Measurements from ENCODE around the gene INPP5A. TPM values are rescaled to one million over a fixed set of nuclear protein-coding genes. Genes with fewer than 3 reads are reported as not detected.

Gene INPP5A
- total and polyA plus RNA-seq, 2 of the 13 experiments (the other 11 are each of a cell fraction or from before 2014, with no cell fraction given): 17.5 to 37.9 TPM

DNA sequence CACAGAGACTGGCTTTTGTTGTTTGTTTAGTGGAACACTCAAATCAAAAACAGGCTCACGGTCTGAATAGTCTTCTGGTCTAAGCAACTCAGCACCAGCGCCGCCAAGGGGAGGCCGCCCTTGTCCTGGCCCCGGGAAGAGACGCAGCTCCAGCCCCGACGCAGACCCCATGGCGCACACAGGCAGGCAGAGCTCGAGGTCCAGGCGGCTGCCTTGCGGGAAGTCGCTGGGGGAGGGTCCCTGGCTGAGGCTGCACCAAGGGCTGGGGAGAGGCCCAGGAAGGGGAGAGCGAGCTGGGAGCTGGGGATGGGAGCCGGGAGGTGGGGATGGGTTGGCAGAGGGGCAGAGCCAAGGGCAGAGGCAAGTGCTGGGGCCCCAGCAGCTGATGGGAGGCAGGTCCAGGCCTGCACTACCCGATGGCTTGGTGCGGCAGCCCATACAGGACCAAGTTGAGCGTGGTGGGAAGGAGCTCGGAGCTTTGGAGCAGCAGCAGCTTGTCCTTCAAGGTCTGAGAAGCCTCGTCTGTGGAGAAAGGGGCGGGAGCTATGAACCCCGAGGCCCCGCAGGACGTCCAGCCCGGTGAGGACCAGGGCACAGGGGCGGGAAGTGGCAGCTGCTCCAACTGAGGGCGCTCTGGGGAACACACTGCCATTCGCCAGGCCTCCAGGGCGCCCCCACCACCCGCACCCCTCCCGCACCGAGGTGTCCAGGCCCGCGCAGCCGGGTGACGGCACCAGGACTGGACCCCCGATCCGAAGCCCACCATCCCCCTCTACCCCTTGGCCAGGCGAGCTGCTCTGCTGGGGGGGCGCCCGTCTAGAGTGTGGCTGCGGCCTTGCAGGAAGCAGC lies 271.0 kb downstream of the INPP5A start:
- Histone ChIP-seq H3K9me3 (ENCODE audit: low read length) (no peaks in the 10 kb centered on the region), H3K4me2 (ENCODE audit: low read depth, low read length) (no peak overlapping the region), H3K4me3 (replicated peaks in 1 of 3; ENCODE audit: insufficient read depth in 1 of 3, low read depth in 2 of 3, low read length in 3 of 3) (no peak overlapping the region), H3K79me2 (ENCODE audit: insufficient read depth, low read length) (no peaks in the 10 kb centered on the region), H4K20me1 (ENCODE audit: insufficient read depth, low read length) (no peaks in the 10 kb centered on the region), H2AFZ (ENCODE audit: low read length) (no peak overlapping the region), H3K27ac (ENCODE audit: extremely low read length, insufficient read depth, low read length) (no peak overlapping the region), H3K9ac (ENCODE audit: insufficient read depth, low read depth, low read length) (no peak overlapping the region), H3K36me3 (replicated peaks in 1 of 2; ENCODE audit: control insufficient read depth in 1 of 2, insufficient read depth in 2 of 2, low read length in 2 of 2) (no peaks in the 10 kb centered on the region), H3K4me1 (ENCODE audit: insufficient read depth, low read length) (no peaks in the 10 kb centered on the region), H3K27me3 (ENCODE audit: control insufficient read depth in 1 of 2, insufficient read depth in 2 of 2, low read length in 2 of 2) (peaks cover 8 to 51% of the 10 kb centered on the region in 2 experiments; a peak in 4 of 5 replicates)
- CTCF ChIA-PET (ENCODE audit: low intra/inter-chr PET ratio, low total read pairs): no interaction called here
- ATAC-seq (no peak), DNase-seq (ENCODE audit: low spot score) (no peak), FAIRE-seq (no peak)
- BruUV-seq (replicated peaks): no TSS peak
- in situ Hi-C loops (cut with HindIII; ENCODE audit: extremely low pct_ligation_motif_present, low pct_unique_long_range_greater_than_20kb) (no loop called here), intact Hi-C loops (cut with micrococcal nuclease; ENCODE audit: unreplicated experiment) (no loop called here)
- POLR2A ChIA-PET: no interaction called here
- 64% methylated on average over 17 of the region's 42 CpGs for WGBS (ENCODE audit: low lambda C conversion rate)
- TF ChIP-seq FLYWCH1 (CRISPR knock-in tag; IDR thresholded peaks at IDR 0.05) (no peak), FIP1L1 (IDR thresholded peaks at IDR 0.05; ENCODE audit: borderline replicate concordance, insufficient read depth, low read depth, low read length) (no peak)

DNA sequence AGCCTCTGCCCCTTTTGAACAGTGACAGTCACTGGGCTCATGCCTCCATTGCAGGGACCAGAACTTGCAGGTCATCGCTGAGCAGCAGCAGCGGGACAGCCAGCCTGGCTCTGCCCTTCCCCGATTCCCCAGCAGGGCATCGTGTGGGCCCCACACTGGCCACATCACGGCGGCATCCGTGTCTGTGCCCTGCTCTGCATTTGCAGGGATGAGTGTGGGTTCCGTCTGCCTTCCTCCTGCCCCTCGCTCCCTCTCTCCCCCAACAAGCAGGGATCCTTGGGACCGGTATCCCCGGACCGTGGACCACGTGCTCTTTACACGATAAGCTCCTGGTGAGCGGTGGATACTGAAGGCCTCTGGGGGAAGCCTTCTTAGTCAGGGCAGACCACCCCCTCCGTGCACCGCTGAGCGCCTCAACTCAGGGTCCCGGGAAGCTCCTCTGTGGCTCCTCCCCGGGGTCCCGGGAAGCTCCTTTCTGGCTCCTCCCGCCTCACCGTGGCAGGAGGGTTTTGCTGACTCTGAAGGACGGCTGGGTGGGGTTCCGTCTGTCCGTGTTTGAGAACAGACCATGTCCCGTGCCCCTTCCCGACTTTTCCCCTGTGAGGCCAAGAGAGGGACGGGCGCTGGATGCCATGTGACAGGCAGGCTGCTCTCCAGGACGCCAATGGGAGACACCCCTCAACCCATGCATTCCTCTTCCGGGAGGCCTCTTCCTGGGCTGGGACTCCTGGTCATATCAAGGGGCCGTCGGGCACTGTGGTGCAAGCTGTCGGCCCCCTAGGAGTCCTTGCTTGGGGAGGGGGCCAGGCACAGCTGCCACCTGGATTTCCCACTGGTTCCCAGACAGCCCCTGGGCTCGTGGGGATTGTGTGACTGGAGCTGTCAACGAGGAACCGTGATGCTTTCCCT lies 271.9 kb downstream of the INPP5A start:
- Histone ChIP-seq H3K27me3 (ENCODE audit: control insufficient read depth in 1 of 2, insufficient read depth in 2 of 2, low read length in 2 of 2) (peaks cover 8 to 55% of the 10 kb centered on the region in 2 experiments; a peak in 4 of 5 replicates), H3K9ac (ENCODE audit: insufficient read depth, low read depth, low read length) (no peak overlapping the region), H4K20me1 (ENCODE audit: insufficient read depth, low read length) (no peaks in the 10 kb centered on the region), H3K4me1 (ENCODE audit: insufficient read depth, low read length) (no peaks in the 10 kb centered on the region), H3K36me3 (replicated peaks in 1 of 2; ENCODE audit: control insufficient read depth in 1 of 2, insufficient read depth in 2 of 2, low read length in 2 of 2) (no peaks in the 10 kb centered on the region), H3K9me3 (ENCODE audit: low read length) (no peaks in the 10 kb centered on the region), H3K4me2 (ENCODE audit: low read depth, low read length) (no peak overlapping the region), H3K79me2 (ENCODE audit: insufficient read depth, low read length) (no peaks in the 10 kb centered on the region), H3K4me3 (replicated peaks in 1 of 3; ENCODE audit: insufficient read depth in 1 of 3, low read depth in 2 of 3, low read length in 3 of 3) (no peak overlapping the region), H2AFZ (ENCODE audit: low read length) (no peak overlapping the region), H3K27ac (ENCODE audit: extremely low read length, insufficient read depth, low read length) (no peak overlapping the region)
- FAIRE-seq (no peak), ATAC-seq (no peak), DNase-seq (ENCODE audit: low spot score) (no peak)
- TF ChIP-seq, protein P1, sequence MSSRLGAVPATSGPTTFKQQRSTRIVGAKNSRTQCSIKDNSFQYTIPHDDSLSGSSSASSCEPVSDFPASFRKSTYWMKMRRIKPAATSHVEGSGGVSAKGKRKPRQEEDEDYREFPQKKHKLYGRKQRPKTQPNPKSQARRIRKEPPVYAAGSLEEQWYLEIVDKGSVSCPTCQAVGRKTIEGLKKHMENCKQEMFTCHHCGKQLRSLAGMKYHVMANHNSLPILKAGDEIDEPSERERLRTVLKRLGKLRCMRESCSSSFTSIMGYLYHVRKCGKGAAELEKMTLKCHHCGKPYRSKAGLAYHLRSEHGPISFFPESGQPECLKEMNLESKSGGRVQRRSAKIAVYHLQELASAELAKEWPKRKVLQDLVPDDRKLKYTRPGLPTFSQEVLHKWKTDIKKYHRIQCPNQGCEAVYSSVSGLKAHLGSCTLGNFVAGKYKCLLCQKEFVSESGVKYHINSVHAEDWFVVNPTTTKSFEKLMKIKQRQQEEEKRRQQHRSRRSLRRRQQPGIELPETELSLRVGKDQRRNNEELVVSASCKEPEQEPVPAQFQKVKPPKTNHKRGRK (CRISPR knock-in tag; IDR thresholded peaks at IDR 0.05): no peak
- TF ChIP-seq TBX2 (CRISPR knock-in tag; IDR thresholded peaks at IDR 0.05; ENCODE audit: borderline replicate concordance): no peak
- TF ChIP-seq, protein P2, sequence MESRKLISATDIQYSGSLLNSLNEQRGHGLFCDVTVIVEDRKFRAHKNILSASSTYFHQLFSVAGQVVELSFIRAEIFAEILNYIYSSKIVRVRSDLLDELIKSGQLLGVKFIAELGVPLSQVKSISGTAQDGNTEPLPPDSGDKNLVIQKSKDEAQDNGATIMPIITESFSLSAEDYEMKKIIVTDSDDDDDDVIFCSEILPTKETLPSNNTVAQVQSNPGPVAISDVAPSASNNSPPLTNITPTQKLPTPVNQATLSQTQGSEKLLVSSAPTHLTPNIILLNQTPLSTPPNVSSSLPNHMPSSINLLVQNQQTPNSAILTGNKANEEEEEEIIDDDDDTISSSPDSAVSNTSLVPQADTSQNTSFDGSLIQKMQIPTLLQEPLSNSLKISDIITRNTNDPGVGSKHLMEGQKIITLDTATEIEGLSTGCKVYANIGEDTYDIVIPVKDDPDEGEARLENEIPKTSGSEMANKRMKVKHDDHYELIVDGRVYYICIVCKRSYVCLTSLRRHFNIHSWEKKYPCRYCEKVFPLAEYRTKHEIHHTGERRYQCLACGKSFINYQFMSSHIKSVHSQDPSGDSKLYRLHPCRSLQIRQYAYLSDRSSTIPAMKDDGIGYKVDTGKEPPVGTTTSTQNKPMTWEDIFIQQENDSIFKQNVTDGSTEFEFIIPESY (CRISPR knock-in tag; IDR thresholded peaks at IDR 0.05): no peak
- TF ChIP-seq JUND (CRISPR knock-in tag; IDR thresholded peaks at IDR 0.05): no peak
- POLR2A ChIA-PET: no interaction called here
- CTCF ChIA-PET (ENCODE audit: low intra/inter-chr PET ratio, low total read pairs): no interaction called here
- whole genome bisulfite sequencing (ENCODE audit: low lambda C conversion rate): 25% methylated on average over 20 of the region's 38 CpGs
- BruUV-seq (replicated peaks): no TSS peak
- intact Hi-C loops (cut with micrococcal nuclease; ENCODE audit: unreplicated experiment): no loop called here
- in situ Hi-C loops (cut with HindIII; ENCODE audit: extremely low pct_ligation_motif_present, low pct_unique_long_range_greater_than_20kb): no loop called here

All from HepG2 (cell line).